DMS79 treated with DMSO at 0.1 percent for 48 hours (cell line): ENCODE measurements around the gene RHOV.

Experiments
- DNase-seq: peaks from one replicate; lab custom pipeline; 2025; lab: John Stamatoyannopoulos, UW

Gene RHOV

DNA sequence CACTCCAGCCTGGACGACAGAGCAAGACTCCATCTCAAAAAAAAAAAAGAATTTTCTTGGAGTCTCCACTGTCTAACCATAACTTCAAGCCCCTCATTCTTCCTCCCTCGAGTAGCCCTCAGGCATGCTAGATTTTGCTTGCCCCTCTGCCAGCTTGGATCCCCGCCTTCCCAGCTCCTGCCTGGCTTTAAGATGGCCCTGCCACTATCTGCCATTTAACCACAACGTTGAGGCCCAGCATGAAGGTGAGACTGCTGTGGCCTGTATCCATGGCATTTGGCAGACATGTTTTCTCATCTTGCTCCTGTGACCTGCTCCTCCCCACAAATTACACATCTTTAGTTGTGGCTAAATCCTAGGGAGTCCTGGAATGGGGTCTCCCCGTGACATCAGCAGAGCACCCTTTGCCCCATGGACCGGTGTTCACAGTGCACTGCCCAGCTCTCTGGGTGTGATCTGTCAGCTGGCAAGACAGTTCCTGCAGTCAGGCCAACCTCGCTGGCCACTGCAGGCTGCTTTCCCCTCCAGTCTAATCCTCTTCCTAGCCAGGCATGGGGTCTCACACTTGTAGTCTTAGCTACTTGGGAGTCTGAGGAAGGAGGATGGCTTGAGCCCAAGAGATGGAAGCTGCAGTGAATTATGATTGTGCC, 30.6 kb upstream of the RHOV start:
- DNase-seq = no peak

DNA sequence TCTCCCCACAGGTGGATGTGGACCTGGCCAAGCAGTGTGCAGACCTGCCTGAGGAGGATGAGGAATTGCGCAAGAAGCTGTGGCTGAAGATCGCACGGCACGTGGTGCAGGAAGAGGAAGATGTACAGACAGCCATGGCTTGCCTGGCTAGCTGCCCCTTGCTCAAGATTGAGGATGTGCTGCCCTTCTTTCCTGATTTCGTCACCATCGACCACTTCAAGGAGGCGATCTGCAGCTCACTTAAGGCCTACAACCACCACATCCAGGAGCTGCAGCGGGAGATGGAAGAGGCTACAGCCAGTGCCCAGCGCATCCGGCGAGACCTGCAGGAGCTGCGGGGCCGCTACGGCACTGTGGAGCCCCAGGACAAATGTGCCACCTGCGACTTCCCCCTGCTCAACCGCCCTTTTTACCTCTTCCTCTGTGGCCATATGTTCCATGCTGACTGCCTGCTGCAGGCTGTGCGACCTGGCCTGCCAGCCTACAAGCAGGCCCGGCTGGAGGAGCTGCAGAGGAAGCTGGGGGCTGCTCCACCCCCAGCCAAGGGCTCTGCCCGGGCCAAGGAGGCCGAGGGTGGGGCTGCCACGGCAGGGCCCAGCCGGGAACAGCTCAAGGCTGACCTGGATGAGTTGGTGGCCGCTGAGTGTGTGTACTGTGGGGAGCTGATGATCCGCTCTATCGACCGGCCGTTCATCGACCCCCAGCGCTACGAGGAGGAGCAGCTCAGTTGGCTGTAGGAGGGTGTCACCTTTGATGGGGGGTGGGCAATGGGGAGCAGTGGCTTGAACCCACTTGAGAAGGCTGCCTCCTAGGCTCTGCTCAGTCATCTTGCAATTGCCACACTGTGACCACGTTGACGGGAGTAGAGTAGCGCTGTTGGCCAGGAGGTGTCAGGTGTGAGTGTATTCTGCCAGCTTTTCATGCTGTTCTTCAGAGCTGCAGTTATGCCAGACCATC, 28.8 kb upstream of the RHOV start:
- no peak for DNase-seq

DNA sequence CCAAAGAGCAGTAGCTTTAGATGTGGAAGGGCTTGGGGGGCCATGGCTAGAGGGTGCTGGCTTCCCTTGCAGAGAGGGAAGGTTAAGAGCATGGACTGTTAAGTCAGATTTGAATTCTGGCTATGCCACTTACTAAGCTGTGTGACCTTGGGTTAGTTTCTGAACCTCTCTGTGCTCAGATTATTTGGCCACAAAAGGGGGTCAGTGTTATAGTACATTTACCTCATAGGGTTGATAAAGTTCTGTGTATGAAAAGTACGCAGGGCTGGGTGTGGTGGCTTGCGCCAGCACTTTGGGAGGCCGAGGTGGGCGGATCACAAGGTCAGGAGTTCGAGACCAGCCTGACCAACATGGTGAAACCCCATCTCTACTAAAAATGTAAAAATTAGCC, 27.0 kb upstream of the RHOV start:
- DNase-seq = no peak

DNA sequence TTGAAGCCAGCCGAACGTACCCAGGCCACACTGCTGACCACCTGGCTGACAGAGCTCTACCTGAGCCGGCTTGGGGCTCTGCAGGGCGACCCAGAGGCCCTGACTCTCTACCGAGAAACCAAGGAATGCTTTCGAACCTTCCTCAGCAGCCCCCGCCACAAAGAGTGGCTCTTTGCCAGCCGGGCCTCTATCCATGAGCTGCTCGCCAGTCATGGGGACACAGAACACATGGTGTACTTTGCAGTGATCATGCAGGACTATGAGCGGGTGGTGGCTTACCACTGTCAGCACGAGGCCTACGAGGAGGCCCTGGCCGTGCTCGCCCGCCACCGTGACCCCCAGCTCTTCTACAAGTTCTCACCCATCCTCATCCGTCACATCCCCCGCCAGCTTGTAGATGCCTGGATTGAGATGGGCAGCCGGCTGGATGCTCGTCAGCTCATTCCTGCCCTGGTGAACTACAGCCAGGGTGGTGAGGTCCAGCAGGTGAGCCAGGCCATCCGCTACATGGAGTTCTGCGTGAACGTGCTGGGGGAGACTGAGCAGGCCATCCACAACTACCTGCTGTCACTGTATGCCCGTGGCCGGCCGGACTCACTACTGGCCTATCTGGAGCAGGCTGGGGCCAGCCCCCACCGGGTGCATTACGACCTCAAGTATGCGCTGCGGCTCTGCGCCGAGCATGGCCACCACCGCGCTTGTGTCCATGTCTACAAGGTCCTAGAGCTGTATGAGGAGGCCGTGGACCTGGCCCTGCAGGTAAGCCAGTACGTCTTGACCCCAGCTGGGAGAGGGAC, 26.4 kb upstream of the RHOV start:
- no peak for DNase-seq

DNA sequence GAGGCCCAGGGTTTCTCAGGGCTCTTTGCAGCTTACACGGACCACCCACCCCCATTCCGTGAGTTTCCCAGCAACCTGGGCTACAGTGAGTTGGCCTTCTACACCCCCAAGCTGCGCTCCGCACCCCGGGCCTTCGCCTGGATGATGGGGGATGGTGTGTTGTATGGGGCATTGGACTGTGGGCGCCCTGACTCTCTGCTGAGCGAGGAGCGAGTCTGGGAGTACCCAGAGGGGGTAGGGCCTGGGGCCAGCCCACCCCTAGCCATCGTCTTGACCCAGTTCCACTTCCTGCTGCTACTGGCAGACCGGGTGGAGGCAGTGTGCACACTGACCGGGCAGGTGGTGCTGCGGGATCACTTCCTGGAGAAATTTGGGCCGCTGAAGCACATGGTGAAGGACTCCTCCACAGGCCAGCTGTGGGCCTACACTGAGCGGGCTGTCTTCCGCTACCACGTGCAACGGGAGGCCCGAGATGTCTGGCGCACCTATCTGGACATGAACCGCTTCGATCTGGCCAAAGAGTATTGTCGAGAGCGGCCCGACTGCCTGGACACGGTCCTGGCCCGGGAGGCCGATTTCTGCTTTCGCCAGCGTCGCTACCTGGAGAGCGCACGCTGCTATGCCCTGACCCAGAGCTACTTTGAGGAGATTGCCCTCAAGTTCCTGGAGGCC, 25.6 kb upstream of the RHOV start:
- no peak for DNase-seq

DNA sequence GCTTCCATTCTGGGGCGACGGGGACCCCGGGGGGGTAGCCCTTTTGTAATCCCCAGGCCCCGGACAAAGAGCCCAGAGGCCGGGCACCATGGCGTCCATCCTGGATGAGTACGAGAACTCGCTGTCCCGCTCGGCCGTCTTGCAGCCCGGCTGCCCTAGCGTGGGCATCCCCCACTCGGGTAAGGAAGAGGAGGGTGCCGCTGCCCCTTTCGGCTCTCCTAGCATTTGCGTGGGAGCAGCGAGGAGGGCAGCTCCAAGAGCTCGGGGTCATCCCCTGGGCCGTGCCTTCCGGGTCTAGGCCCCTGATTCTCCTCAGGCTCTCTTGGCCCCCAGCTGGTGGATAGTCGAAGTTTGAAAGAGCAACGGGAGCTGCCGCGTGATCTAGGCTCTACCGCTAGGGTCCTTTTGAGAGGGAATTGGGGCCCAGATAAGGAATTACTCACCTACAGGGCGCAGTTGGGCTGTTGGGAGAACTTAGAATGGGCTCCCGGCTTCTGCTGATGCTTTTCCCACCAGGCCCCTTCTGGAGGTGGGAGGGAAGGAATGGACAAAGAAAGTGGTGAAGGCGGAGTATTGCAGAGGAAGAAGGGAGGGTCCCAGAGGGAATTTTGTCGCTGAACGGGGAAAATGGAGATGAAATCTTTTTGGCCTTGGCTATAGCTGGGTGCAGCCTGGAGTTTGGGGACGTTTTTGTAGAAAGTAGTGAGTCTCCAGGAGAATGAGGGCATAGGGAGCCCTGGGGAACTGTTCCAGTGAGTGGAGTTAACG, 20.8 kb upstream of the RHOV start:
- peak; percentile 1 for DNase-seq

DNA sequence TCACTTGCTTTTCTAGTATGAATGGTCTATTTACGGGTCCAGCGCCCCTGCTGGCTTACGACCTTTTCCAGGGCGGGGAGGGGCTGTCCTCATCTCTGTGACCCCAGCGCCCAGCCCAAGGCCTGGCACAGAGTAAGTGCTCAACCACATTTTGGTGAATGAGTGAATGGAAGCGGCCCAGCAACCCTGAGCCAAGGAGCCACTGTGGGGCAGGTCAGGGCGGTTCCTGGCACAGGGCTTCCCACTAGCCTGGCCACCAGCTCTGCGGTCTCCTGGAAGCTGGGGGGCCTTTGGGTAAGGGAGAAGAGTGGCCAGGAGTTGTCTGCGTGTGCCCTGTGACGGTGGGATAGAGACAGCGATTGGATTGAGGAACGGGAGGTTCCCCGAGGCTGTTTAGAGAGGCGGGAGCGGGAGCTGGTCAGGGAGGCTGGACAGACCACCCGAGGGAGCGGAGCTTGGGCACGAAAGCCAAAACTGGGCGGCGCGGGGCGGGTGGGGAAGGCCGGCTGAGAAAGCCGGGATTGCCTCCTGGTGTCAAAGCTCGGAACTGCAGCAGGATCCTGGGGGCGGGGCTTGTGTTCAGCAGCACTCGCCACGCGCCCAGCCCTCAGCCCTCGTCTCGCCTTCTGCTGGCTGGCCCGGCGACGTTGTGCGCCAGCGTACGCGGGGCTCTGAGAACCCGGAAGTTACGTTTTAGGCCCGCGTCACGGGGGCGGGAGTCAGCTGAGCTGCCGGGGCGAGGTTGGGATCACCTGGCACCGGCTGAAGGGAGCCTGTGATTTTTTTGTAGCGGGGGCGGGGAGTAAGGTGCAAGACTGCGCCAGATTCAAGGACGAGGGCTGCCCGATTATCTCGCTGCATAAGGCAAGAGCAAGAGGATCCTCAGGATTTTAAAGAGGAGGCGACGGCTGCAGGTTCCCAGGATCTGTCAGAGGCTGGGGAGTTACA, 20.0 kb upstream of the RHOV start, which contains the start of gene VPS18:
VPS18 (plus strand) TSS at position 718 of the 948 bp plus-strand sequence. CDS start 319 bp downstream, outside the sequence.
- DNase-seq = peak; percentile 81

DNA sequence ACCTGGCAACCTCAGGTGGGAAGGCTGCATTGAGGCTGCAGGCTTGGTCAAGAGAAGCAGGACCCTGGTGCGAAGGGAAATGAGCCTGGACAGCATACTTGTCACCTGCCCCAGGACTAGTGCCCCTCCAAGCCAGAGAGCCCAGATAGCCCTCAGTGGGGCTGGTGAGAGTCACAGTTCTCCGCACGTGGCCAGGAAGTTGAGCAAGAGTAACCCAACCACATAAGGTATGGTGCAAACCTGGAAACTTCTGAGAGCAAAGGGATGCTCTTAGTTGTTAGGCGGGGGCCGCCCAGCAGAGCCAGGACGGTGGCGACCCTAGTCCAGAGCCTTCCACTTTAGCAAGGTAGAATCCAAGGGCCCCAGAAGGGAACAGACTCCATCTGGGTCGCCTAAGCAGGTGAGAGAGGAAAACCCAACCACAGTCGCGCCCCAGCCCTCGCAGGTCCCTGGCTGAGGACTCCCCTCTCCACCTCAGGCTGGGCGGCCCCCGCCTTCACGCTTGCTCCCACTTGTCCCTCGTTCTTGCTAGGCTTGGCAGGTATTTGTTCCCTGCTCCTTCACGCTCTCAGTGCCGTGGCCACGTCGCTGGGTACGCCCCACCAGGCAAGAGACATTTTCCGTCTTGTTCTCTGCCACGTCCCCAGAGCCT, 19.1 kb upstream of the RHOV start:
- DNase-seq = no peak

DNA sequence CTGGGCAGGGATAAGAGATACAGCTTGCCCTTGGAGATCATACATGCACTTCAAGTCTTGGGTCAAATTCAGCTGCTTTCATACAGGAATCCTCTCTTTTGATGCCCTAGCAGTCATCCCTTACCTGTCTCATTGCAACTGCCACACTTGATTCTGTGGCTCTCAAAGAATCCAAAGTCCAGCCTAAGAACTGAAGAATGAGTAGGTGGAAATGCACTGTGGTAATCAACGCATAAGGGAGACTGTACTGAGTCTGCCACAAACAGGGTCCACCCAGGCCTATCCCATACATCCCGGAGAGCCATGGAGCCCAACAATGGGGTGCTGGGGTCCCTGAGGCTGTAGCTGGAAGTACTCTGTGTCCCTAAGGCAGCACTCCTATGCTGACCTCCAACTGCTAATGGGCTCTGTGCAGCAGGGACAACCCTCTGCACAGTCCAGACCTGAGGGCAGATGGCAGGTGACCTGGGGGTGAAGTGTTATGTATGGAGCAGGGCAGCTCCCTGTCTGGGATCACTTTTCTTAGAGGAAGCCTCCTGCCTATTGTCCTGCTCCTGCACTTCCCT, 18.5 kb upstream of the RHOV start:
- DNase-seq = no peak

DNA sequence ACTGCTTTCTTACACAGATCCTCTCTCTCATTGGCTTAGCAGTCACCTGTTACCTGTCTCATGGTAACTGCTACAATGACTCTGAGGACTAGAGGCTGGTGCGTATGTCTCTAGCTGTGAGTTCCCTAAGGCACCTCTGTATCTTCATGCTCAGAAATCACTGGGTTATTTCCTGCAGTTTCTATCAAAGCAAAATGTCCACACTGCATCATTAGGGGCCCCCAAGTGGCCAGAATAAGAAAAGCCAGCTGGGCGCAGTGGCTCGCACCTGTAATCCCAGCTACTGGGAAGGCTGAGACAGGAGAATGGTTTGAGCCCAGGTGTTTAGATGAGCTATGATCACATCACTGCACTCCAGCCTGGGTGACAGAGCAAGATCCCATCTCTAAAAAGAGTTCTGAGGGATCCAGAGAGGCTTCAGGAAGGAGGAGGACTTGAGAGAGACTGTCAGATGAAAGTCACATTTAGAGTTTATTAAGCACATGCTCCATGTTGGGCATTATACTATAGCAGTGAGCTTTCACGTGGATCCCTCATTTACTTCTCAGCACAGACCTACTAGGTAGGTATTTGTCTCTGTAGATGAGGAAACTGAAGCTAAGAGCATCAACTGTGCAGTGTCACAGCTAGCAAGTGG, 17.9 kb upstream of the RHOV start:
- peak; percentile 27 for DNase-seq

DNA sequence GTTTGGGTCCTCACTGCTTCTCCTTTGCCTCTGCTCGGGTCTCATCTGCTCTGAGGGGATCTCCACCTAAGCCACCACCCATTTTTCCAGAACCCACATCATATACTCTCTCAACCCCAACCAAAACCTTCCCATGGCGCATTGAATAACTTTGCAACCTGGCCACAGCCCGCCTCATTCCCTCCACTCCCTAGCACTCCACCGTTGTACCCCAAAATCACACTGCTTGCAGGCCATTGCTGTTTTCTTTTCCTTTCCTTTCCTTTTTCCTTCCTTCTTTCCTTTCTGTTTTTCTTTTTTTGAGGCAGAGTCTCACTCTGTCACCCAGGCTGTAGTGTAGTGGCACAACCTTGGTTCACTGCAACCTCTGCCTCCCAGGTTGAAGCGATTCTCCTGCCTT, 17.1 kb upstream of the RHOV start:
- no peak for DNase-seq

DNA sequence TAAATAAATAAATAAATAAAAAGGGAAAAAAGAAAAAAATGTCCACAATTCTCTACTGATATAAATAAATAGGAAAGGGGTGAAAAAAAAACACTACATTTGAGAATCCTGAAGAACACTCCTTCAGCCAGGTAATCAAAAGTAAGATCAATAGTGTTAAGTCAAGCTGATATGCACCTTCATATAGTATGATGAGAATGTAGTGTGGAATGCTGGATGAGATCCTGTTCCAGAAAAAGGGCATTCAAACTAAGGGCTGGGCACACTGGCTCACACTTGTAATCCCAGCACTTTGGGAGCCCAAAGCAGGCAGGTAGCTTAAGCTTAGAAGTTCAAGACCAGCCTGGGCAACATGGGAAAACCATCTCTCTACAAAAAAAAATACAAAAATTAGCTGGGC, 15.1 kb upstream of the RHOV start:
- DNase-seq = no peak

DNA sequence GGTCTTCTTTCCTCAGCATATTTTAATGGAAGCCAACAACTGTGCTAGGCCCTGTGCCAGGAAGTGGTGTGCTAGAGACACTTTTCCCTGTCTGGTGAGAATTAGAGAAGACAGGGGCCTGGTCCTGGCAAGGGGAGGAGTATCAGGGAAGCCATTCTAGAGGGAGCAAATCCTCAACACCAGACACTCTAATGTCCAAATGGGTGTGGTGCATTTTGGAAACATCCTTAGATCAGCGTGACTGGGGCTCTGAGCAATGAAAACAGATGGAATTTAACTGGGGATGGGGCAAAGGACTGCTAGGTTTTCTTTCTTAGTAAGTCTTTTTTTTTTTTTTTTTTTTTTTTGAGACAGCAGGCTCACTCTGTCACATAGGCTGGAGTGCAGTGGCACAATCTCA, 12.6 kb upstream of the RHOV start:
- DNase-seq = no peak

DNA sequence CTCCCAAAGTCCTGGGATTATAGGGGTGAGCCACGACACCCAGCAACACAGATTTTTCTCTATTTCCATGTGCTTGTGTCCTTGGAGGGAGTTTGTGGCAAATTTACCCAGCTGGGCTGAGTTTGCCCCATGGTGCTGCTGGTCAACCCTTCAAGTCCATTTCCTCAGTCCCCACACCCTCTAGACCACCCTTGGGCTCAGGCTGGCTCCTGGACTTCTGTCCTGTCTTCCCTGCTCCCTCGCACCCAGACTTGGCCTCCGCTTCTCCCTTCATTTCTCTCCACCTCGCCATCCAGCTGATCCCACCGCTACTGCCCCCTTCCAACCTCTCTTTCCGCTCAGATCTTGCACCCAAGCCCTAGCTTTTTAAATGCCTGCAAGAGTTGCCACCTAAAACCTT, 7.3 kb upstream of the RHOV start:
- DNase-seq = no peak

DNA sequence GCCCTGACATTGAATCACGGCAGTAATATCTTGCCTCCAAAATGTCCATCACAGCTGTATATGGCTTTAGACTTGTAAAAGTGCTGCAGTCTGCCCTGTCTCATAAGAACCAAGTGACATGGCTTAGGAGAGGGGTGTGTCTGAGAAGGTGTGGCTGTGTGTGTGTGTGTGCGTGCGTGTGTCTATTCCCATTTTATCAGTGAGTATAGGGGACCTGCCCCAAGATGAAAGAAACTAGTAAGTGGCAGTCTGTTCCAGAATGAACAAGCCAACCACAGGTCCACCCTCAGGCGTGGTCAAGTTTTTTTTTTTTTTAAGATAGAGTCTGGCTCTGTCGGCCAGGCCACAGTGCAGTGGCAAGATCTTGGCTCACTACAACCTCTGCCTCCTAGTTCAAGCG, 5.6 kb upstream of the RHOV start:
- DNase-seq = no peak

DNA sequence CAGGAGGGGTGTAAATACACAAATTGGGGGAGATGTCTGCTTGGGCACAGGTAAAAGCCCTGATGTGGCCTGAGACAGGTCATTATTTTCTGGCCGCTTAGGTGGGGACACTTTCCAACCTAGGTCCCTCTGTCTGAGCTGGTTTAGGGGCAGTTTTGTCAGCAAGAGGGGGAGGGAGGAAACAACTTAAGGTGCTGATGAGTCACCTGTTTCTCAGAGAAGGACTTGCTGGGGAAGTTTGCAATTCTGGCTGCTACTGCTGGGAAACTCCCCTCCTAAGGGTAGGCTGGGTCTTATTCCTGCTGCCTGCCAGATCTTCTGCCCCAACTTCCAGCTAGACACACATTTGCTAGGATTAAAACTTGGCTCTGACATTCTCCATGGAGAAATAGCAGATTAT, 4.8 kb upstream of the RHOV start:
- no peak for DNase-seq

DNA sequence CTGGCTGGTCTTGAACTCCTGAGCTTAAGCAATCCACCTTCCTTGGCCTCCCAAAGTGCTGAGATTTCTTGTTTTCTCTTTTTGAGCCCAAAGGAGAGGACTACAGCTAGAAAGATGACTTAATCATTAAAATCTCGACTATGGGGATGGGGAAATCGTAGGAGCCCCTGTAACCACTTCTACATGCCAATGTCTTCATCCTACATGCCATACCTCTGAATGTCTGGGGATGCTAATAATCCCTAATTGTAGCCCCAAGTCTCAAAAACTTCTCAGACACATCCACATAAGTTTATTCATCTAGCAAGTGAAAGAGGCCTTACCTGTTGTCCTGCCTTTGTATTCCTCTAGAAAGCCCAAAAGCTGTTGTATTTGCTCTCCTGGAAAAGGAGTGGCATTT, 3.7 kb upstream of the RHOV start:
- DNase-seq = no peak

DNA sequence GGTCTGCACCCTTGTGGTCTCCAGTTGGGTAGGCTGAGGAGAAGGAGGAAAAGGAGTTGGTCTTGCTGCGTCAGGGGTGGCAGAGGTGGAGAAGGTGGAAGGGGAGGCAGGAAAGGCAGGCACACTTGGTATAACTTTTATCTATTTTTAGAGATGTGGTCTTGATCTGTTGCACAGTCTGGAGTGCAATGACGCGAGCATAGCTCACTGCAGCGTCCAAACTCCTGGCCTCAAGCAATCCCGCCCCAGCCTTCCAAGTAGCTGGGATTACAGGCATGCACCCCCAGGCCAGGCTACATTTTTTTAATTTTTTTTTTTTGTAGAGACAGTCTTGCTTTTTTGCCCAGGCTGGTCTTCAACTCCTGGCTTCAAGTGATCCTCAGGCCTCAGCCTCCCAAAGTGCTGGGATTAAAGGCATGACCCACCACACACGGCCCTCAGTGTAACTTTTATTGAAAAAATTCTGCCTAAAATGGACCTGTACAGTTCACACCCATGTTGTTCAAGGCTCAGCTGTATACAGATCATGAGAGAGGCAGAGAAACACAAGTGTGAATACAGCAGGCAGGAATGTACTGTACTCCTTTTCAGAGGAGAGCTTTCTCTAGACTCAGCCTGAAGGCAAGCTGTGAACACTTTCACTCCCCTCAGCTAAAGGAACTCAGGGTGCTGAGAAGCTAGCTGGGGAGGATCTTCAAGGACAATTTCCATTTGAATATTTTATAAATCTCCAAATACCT, 2.1 kb upstream of the RHOV start:
- no peak for DNase-seq
